Measurements from ENCODE around the gene SNCA.

DNA sequence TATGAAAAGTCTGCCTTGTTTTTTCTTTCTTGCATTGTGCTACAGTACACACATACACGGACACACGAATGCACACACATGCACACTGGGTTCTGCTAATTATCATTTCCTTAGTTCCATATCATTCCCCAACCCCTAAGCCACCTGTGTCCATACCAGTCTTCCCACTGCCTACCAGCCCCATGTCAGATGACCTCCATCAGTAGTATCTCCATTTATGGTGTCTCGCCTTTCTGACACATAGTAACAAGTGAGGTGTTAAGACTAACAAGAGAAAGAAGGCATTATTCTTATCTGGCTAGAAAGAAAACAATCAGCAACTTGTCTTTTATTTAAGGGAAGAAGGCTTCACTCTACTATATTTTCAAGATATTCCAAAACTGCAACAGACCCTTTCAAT lies 67.1 kb downstream of the SNCA start:
- TF ChIP-seq, protein P1, sequence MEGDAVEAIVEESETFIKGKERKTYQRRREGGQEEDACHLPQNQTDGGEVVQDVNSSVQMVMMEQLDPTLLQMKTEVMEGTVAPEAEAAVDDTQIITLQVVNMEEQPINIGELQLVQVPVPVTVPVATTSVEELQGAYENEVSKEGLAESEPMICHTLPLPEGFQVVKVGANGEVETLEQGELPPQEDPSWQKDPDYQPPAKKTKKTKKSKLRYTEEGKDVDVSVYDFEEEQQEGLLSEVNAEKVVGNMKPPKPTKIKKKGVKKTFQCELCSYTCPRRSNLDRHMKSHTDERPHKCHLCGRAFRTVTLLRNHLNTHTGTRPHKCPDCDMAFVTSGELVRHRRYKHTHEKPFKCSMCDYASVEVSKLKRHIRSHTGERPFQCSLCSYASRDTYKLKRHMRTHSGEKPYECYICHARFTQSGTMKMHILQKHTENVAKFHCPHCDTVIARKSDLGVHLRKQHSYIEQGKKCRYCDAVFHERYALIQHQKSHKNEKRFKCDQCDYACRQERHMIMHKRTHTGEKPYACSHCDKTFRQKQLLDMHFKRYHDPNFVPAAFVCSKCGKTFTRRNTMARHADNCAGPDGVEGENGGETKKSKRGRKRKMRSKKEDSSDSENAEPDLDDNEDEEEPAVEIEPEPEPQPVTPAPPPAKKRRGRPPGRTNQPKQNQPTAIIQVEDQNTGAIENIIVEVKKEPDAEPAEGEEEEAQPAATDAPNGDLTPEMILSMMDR (IDR thresholded peaks at IDR 0.05), result no peak
- TF ChIP-seq EZH2 (IDR thresholded peaks at IDR 0.05) (no peak), EZH2phosphoT487 (IDR thresholded peaks at IDR 0.05) (no peak)
